Esophagus squamous epithelium (tissue), 5 donors: ENCODE measurements around the gene PIM1. TPM values are rescaled to one million over a fixed set of nuclear protein-coding genes. Genes with fewer than 3 reads are reported as not detected.

Experiments used
- DNase-seq: peaks from one replicate; lab custom pipeline; 2025; lab: John Stamatoyannopoulos, UW
- H3K27ac ChIP-seq, 4 donors: fragments of 200-600 bp; sonication (generic); one replicate each; pipeline ENCODE4 v1.5.1; 2016 to 2019; ENCODE audit warnings: mild to moderate bottlenecking in 1 of 4
- H3K27me3 ChIP-seq, 4 donors: fragments of 200-600 bp; sonication (generic); 1 replicate in 3 of 4; 2 replicates in 1 of 4; pipeline versions ENCODE4 v1.5.1 to v1.6.0; 2017 to 2021; ENCODE audit warnings: antibody characterized with exemption in 1 of 4
- H3K36me3 ChIP-seq, 3 donors: fragments of 200-600 bp; sonication (generic); one replicate each; pipeline ENCODE4 v1.5.1; 2016 to 2019
- H3K4me1 ChIP-seq, 3 donors: fragments of 200-600 bp; sonication (generic); one replicate each; pipeline ENCODE4 v1.5.1; 2017 to 2019
- H3K4me3 ChIP-seq, 4 donors: fragments of 200-600 bp; sonication (generic); 1 replicate in 3 of 4; 2 replicates in 1 of 4; pipeline ENCODE4 v1.5.1; 2016 to 2019; ENCODE audit warnings: mild to moderate bottlenecking in 2 of 4, moderate library complexity in 1 of 4
- H3K9me3 ChIP-seq, 3 donors: fragments of 200-600 bp; sonication (generic); one replicate each; pipeline ENCODE4 v1.5.1; 2016 to 2019
- CTCF ChIP-seq, 6 experiments: fragments of 450-650 bp in 4 of 6; fragments of 200-600 bp in 2 of 6; sonication (generic) in 2 of 6; IDR thresholded peaks; one replicate each; pipeline ENCODE4 v1.5.1; 2016 to 2019; ENCODE audit warnings: antibody characterized with exemption in 6 of 6, mild to moderate bottlenecking in 4 of 6, moderate library complexity in 4 of 6
- POLR2A ChIP-seq, 4 donors: fragments of 450-650 bp; IDR thresholded peaks; one replicate each; pipeline ENCODE4 v1.6.1; 2017; ENCODE audit warnings: antibody characterized with exemption in 4 of 4, mild to moderate bottlenecking in 4 of 4, moderate library complexity in 3 of 4
- WGBS, 2 donors: methylation state at CpG; one replicate each; pipeline ENCODE4 v1.1.5; 2018; 5-methylcytosine and 5-hydroxymethylcytosine counted together
- intact Hi-C: fragments of 100-400 bp; cut with DNase I; formaldehyde crosslinking; loops from one replicate; pipeline ENCODE4 v1.15.0; 2022
- total RNA-seq, 4 donors: library from RNA; depleted of rRNA; stranded (reverse); fragments of >200 nt; gene quantifications; one replicate each; pipeline ENCODE4 v1.1.0, GENCODE V29; 2016
- donor health status: DM: yes; HTN: yes; CAD: no.

PIM1 gene
- total RNA-seq, 4 donors from 2014 or later = 57.3 to 206 (median 96.6) TPM

- intact Hi-C loops = no loop called here
- Histone ChIP-seq H3K27ac (no peak overlapping the region), H3K4me3 (no peak overlapping the region), H3K4me1 (peaks cover 0 to 6% (median 0%) of the 10 kb centered on the region in 3 donors), H3K9me3 (no peaks in the 10 kb centered on the region), H3K36me3 (no peaks in the 10 kb centered on the region), H3K27me3 (no peaks in the 10 kb centered on the region)
- no peak for DNase-seq
- WGBS, 2 donors = 51 to 60% methylated on average over 11 of the region's 11 CpGs
- TF ChIP-seq CTCF (IDR thresholded peaks at IDR 0.05) (no peak), POLR2A (IDR thresholded peaks at IDR 0.05) (no peak)
These were observed 14.3 kb upstream of the PIM1 start for GRCh38 chr6:37155394-37156312.

DNA sequence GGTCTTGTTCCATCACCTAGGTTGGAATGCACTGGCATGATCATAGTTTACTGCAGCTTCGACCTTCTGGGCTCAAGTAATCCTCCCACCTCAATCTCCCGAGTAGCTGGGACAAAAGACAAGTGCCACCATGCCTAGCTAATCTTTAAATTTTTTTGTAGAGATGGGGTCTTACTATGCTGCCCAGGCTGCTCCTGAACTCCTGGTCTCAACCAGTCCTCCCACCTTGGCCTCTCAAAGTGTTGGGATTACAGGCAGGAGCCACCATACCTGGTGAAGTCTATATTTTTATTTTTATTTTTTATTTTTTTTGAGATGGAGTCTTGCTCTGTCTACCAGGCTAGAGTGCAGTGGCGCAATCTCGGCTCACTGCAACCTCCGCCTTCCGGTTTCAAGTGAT lies 11.4 kb upstream of the PIM1 start:
- intact Hi-C loops = no loop called here
- Histone ChIP-seq H3K27me3 (no peaks in the 10 kb centered on the region), H3K9me3 (no peaks in the 10 kb centered on the region), H3K4me3 (no peak overlapping the region), H3K4me1 (peaks cover 0 to 6% (median 3%) of the 10 kb centered on the region in 3 donors), H3K36me3 (no peaks in the 10 kb centered on the region), H3K27ac (no peak overlapping the region)
- TF ChIP-seq POLR2A (IDR thresholded peaks at IDR 0.05) = no peak
- no peak for TF ChIP-seq CTCF (IDR thresholded peaks at IDR 0.05)
- DNase-seq = no peak
- 79 to 90% methylated on average over 6 of the region's 6 CpGs for WGBS, 2 donors

DNA sequence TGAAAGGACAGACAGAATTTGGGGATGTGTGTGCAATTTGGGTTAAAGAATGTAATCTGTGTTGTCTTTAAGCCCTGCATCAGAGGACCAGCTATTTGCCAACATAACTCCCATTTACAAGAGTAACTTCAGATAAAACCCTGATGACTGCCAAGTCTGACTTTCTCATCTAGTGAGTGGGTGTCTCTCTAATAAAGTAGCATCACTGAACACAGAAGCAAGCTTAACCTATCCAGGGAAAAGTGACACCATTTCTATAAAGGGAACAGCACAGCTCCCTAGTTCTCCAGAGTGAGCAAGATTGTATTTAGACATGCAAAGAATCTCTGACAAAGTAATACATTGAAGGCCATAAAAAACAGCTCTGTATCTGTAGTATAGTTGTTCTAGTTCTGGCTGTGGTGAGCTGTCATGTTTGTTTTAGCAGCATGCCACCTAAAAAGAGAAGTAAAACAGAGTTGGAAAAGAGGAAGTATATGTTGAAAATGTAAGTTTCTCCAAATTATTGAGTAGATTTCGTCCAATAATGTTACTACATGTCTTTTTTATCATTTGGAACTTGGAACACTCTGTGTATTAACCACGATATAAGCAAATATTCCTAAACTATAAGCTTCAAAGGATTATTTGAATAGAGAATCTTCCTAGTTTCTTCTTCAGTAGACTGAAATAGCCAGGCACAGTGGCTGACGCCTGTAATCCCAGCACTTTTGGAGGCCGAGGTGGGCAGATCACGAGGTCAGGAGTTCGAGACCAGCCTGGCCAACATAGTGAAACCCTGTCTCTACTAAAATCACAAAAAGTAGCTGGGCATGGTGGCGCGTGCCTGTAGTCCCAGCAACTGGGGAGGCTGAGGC lies 8.8 kb upstream of the PIM1 start:
- TF ChIP-seq POLR2A (IDR thresholded peaks at IDR 0.05) (no peak), CTCF (IDR thresholded peaks at IDR 0.05) (no peak)
- no peaks in the 10 kb centered on the region for H3K27me3 ChIP-seq
- H3K36me3 ChIP-seq = no peaks in the 10 kb centered on the region
- peak overlapping the region in 2 of 4 donors; percentile 14 to 38 for H3K27ac ChIP-seq
- H3K4me1 ChIP-seq = peaks cover 0 to 3% (median 0%) of the 10 kb centered on the region in 3 donors
- no peaks in the 10 kb centered on the region for H3K9me3 ChIP-seq
- WGBS, 2 donors = 66 to 80% methylated on average over 8 of the region's 8 CpGs
- H3K4me3 ChIP-seq = no peak overlapping the region
- no peak for DNase-seq
- intact Hi-C loops = no loop called here

GRCh38 chr6:37162740-37163139 lies 7.2 kb upstream of the PIM1 start:
- WGBS, 2 donors = 83 to 93% methylated on average over 3 to 4 of the region's 4 CpGs
- no peak for TF ChIP-seq CTCF (IDR thresholded peaks at IDR 0.05)
- TF ChIP-seq POLR2A (IDR thresholded peaks at IDR 0.05) = no peak
- intact Hi-C loops = no loop called here

More at GRCh38 chr6:37162740-37163139, 7.2 kb upstream of the PIM1 start:
- no peak overlapping the region for H3K27ac ChIP-seq
- H3K4me3 ChIP-seq = no peak overlapping the region
- no peaks in the 10 kb centered on the region for H3K9me3 ChIP-seq
- H3K27me3 ChIP-seq = no peaks in the 10 kb centered on the region
- no peaks in the 10 kb centered on the region for H3K36me3 ChIP-seq
- H3K4me1 ChIP-seq = peaks cover 0 to 3% (median 0%) of the 10 kb centered on the region in 3 donors
- no peak for DNase-seq
